ENCODE data around the gene NDUFS2.

NDUFS2 gene

GRCh38 chr1:161172776-161173376 is 29.3 kb upstream of the NDUFS2 start:
- DNase-seq (ENCODE audit: low spot score) = no peak

GRCh38 chr1:161173711-161174110 is 28.5 kb upstream of the NDUFS2 start:
- no peak for DNase-seq (ENCODE audit: low spot score)

- no peak for DNase-seq (ENCODE audit: low spot score)
These were observed 27.3 kb upstream of the NDUFS2 start for GRCh38 chr1:161174911-161175310.

GRCh38 chr1:161175771-161176453 is 26.3 kb upstream of the NDUFS2 start:
- DNase-seq (ENCODE audit: low spot score) = no peak

- DNase-seq (ENCODE audit: low spot score) = no peak
These were observed 25.6 kb upstream of the NDUFS2 start for GRCh38 chr1:161176468-161177111.

GRCh38 chr1:161177112-161177935 is 24.8 kb upstream of the NDUFS2 start, which contains the start of gene B4GALT3:
Gene B4GALT3 (minus strand): TSS chr1:161177507. CDS start chr1:161176060, 1,447 bp downstream.
- peak; percentile 92 for DNase-seq (ENCODE audit: low spot score)

GRCh38 chr1:161177936-161178244 is 24.3 kb upstream of the NDUFS2 start:
- DNase-seq (ENCODE audit: low spot score) = no peak

- no peak for DNase-seq (ENCODE audit: low spot score)
These were observed 22.5 kb upstream of the NDUFS2 start for GRCh38 chr1:161179698-161180097.

- DNase-seq (ENCODE audit: low spot score) = no peak
These were observed 21.5 kb upstream of the NDUFS2 start for GRCh38 chr1:161180639-161181038.

- DNase-seq (ENCODE audit: low spot score) = peak; percentile 40
These were observed 20.0 kb upstream of the NDUFS2 start for GRCh38 chr1:161182214-161182613.

- no peak for DNase-seq (ENCODE audit: low spot score)
These were observed 16.9 kb upstream of the NDUFS2 start for GRCh38 chr1:161185282-161185682.

- DNase-seq (ENCODE audit: low spot score) = no peak
These were observed 16.3 kb upstream of the NDUFS2 start for GRCh38 chr1:161185732-161186311.

GRCh38 chr1:161187311-161187710 is 14.9 kb upstream of the NDUFS2 start:
- DNase-seq (ENCODE audit: low spot score) = no peak

GRCh38 chr1:161188381-161188780 is 13.8 kb upstream of the NDUFS2 start:
- no peak for DNase-seq (ENCODE audit: low spot score)

GRCh38 chr1:161189036-161189435 is 13.1 kb upstream of the NDUFS2 start:
- DNase-seq (ENCODE audit: low spot score) = no peak

- no peak for DNase-seq (ENCODE audit: low spot score)
These were observed 11.1 kb upstream of the NDUFS2 start for GRCh38 chr1:161190962-161191521.

GRCh38 chr1:161191971-161192370 is 10.2 kb upstream of the NDUFS2 start:
- DNase-seq (ENCODE audit: low spot score) = no peak

- DNase-seq (ENCODE audit: low spot score) = peak; percentile 62
These were observed 9.4 kb upstream of the NDUFS2 start for GRCh38 chr1:161192476-161193465.

GRCh38 chr1:161193561-161194235 is 8.5 kb upstream of the NDUFS2 start:
- DNase-seq (ENCODE audit: low spot score) = no peak

GRCh38 chr1:161195171-161195570 is 7.0 kb upstream of the NDUFS2 start:
- no peak for DNase-seq (ENCODE audit: low spot score)

Measured in SW480 (cell line).